ENCODE data around the gene PRKCH.

DNA sequence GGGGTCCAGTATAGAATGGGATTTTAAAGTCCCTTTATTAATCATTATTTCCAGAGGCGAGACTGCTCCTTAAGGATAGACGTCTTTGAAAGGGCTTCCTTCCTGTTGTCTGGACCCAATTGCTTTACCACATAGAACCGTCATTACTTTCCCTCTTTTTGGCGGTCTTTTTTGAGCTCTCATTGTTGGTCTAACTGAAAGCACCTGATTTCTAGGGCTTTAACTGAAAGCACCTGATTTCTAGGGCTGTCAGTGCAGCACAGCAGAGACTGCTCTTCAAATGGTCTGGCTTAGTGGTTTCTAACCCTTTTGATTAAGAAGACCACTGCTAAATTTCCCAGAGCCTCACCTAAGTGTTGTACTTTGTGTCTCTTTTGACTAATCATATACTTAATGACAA is 95.8 kb downstream of the PRKCH start:
- TF ChIP-seq, protein P1, sequence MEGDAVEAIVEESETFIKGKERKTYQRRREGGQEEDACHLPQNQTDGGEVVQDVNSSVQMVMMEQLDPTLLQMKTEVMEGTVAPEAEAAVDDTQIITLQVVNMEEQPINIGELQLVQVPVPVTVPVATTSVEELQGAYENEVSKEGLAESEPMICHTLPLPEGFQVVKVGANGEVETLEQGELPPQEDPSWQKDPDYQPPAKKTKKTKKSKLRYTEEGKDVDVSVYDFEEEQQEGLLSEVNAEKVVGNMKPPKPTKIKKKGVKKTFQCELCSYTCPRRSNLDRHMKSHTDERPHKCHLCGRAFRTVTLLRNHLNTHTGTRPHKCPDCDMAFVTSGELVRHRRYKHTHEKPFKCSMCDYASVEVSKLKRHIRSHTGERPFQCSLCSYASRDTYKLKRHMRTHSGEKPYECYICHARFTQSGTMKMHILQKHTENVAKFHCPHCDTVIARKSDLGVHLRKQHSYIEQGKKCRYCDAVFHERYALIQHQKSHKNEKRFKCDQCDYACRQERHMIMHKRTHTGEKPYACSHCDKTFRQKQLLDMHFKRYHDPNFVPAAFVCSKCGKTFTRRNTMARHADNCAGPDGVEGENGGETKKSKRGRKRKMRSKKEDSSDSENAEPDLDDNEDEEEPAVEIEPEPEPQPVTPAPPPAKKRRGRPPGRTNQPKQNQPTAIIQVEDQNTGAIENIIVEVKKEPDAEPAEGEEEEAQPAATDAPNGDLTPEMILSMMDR (IDR thresholded peaks at IDR 0.05), result no peak
- no peak for TF ChIP-seq POLR2A (IDR thresholded peaks at IDR 0.05)
- no peak for TF ChIP-seq EP300 (IDR thresholded peaks at IDR 0.05)
- TF ChIP-seq POLR2AphosphoS5 (IDR thresholded peaks at IDR 0.05), result no peak

Measured in sigmoid colon (tissue), 4 donors.